H1 (cell line): ENCODE data around the gene AAK1. TPM values are rescaled to one million over a fixed set of nuclear protein-coding genes. Genes with fewer than 3 reads are reported as not detected.

Experiments used
- KDM5A ChIP-seq: fragments of 200-600 bp; IDR thresholded peaks from 2 replicates; pipeline ENCODE4 v1.7.1; 2012; ENCODE audit warnings: mild to moderate bottlenecking, low read length, inconsistent platforms, mixed read lengths
- polyA plus RNA-seq, 7 experiments: library from polyadenylated mRNA; depleted of rRNA in 3 of 7; stranded (reverse) in 5 of 7; unstranded in 2 of 7; fragments of >200 nt in 5 of 7; fragments of 200-250 nt in 2 of 7; gene quantifications; 1 replicate in 5 of 7; 2 replicates in 1 of 7; 4 replicates in 1 of 7; pipeline versions ENCODE4 v1.2.1 to v1.2.3, GENCODE V29; 2011 to 2013; ENCODE audit warnings: missing spikeins in 2 of 7, mixed read lengths in 2 of 7
- total RNA-seq: library from RNA; stranded (reverse); fragmentation: NEBNext Ultra II Directional; extraction: Animal tissue kit (Norgen Biotek cat#: 25700); gene quantifications from 2 replicates; pipeline ENCODE4 v1.2.1, GENCODE V29; 2021

Gene AAK1
- total and polyA plus RNA-seq, 2 of the 8 experiments (the other 6 are each of a cell fraction or from before 2014, with no cell fraction given): 10.0 to 40.5 TPM

GRCh38 chr2:69668598-69668997, 25.1 kb upstream of the AAK1 start (continued):
- no peak for TF ChIP-seq KDM5A
